Stimulated activated CD4-positive, alpha-beta T cell treated with anti-CD3 and anti-CD28 coated beads, Interleukin-2, amount 100 ng/mL, for 48 hours (primary cell): Measurements from ENCODE around the gene ANKS1A.

Experiments
- DNase-seq, 2 donors: peaks; one replicate each; pipeline ENCODE4 v3.0.0-alpha.2; 2020

ANKS1A gene

DNA sequence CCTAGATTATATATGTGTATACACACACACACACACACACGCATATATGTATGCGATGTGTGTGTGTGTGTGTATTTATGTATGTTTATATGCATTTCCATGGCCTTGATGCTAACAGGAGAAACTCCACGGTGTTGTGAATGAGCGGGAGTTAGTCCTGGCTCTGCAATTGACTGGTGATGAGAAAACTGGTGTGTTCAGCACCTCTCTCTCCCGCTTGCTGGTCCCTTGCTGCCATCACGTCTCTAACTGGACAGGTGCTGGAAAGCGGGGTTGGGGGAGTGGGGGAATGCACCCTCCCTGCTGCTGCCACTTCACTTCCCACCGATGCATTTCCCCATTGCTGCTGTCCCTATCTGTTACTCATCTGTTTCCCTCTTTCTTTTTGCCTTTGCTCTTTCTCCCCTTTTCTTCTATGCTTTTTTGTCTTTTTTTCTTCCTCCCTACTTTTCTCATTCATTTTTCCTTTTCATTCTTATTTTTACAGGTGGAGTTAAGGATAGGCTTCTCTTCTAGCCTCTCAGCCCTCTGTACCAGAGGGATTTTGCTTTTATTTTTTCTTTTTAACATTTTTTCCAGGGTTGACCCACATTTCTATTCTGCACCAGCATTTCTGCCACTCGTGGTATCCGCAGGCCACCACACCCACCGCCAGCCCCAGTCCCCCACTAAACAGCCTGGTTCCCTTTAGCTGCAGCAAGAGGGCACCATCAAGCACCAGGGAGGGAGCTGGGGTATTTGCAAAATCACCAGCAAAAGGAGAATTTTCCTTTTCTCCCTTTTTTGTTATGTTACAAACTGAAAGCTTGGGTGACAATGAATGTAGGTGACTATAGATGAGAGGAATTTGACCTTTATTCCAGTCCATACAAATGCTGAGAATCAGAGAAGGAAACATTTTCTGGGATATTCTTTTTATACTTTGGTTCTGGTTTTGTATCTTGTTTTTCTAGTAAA lies 136.5 kb downstream of the ANKS1A start:
- DNase-seq, result no peak

DNA sequence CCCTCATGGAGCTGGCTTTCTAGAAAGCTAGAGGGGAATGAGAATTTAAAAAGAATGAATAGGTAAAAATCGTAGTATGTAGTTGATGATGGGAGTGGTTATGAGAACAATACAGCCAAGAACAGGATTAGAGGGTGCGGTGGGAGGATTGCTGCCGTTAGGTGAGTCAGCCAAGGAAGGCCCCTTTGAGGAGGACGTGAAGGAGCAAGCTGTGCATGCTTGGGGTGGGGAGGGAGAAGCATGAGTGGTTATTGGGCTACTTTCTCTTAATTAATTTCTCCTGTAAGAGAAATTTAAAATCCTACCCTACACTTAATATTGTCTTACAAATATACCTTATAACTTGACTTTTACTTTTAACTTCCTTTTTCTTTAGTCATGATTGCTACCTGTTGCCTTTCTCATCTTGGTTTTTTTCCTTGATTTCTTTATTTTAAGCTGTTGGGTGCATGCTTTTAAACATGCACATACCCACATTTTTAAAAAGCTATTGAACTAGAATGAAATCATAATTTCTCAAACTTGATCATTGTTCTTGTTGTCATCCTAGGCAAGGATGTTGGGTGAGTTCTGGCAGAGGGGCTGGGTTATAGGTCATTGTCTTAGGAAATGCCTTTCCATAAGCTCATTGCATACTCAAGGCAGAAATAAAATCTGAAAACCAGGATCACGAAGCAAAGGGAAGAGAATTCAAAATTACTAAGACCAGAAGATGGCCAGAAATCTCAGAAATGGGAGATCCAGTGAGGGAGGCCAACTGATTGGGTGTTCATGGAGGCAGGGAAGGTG lies 137.6 kb downstream of the ANKS1A start:
- DNase-seq, result no peak

DNA sequence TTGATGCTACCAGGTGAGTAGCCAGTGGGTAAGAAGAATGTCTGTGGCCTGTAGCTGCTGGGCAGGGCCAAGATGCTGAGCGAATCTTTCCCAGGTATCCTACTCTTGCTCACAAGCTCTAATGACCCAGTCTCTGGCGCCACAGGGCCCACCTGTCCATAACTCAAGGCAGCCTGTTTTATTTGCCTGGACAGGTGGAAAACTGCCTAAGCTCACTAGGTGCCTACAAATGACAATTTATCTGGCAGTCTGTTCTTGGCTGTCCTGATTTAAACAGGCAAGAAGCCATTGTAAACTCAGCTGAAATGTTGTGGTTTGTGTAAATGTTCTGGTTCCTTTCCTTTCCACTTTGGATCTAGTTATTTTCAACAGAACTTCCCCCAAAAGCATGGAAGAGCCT lies 138.8 kb downstream of the ANKS1A start:
- DNase-seq, result no peak

DNA sequence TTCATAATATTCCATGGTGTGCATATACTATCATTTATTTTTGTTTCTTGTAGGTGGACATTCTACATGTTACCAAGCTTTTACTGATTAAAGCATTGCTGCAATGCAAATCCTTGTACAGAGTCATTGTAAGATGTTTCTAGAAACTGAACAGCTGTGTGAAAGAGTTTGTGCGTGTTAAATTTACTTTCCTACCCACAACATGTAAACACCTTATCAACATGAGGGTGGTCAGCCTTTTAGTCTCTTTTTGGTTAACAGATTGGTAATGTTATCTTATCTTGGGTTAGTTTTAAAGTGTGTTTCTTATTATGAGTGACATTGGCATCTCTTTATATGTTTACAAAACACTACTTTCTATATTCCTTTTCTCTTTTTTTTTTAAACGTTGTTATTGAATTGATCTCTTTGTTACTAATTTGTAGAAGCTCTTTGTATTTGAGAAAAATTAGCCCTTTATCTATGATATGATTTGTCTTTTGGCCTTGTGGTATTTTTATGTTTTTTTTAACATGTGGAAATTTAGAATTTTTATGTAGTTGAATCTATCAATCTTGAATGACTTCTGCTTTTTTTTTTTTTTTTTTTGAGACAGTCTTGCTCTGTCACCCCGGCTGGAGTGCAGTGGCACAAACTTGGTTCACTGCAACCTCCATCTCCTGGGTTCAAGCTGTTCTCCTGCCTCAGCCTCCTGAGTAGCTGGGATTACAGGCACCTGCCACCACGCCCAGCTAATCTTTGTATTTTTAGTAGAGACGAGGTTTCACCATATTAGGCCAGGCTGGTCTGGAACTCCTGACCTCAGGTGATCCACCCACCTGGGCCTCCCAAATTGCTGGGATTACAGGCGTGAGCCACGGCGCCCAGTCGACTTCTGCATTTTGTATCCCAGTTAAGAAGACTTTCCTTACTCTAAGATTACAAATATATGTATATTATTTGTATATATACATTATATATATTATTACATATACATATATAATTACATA lies 140.0 kb downstream of the ANKS1A start:
- no peak for DNase-seq

DNA sequence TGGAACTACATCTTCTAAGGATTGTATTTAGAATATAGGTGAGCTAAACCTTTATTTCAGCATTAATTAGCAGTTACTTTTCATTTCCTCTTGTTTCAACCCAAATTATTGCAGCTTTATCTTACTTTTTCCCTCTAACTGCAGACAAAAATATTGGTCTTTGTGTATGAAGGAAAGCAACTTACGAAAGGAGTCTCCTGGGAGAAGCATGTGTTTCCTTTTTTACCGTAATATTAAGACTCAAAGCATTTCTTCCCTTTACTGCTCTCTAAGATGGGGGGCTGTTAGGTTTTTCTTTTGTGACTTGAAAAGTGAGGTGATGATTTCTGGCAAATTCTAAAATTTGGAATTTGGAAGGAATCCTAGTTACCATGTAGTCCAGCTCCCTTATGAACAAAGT lies 141.0 kb downstream of the ANKS1A start:
- no peak for DNase-seq

DNA sequence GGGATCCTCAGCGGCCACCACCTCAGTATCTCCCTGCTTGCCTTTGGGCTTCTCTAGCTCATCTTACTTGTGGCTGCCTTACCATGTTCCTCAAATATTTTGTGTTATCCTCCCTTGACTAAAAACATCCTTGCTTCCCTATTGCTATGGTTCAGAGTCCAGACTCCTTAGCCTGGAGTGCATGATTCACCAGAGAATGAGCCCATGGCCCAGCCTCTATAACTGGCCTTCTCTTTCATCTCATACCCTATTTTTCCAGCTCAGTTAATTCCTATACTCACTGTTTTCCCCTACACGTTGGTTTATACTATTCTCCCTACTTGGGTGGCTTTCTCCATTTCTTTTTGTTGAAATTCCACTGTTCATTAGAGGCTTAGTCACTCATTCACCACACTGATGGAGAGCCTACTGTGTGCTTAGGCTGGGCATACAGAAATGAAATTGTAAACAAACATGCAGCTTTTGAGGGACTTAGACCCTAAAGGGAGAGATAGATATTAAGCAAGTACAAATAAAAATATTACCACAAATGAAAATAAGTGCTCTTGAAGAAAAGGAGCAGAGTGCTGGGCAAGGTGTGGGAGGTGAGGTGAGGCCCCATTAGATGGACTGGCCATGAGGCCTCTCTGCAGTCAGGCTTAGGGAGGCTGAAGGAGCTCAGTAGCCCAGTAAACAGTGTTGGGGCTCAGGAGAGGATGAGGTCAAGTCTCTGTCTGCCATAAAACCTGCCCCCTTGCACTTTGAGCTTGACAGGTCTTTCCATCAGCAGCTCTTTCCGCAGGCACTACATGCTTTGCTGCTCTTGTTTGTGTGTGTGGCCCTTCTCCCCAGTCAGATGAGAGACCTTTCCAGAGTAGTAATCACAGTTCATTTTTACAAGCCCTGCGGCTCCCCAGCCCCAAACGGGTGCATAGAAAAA lies 142.8 kb downstream of the ANKS1A start:
- DNase-seq, result no peak

DNA sequence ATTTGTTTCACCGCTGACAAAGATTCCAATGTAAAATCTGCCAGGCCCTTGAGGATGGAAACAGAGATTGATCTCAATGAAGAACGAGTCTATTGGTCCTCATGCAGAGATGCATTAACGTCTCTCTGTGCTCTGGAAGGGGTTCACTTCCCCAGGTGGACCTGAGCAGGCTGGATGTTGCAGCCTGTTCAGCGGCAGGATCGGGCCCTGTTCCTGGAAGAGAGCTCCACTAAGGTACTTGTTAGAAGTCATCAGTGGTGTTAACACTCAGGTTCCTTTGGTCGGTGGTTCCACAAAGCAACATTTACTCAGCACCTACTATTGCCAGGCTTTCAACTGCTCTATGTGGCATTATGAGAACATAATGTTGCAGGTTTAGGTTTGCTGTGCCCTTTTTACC lies 144.6 kb downstream of the ANKS1A start:
- DNase-seq, result no peak

DNA sequence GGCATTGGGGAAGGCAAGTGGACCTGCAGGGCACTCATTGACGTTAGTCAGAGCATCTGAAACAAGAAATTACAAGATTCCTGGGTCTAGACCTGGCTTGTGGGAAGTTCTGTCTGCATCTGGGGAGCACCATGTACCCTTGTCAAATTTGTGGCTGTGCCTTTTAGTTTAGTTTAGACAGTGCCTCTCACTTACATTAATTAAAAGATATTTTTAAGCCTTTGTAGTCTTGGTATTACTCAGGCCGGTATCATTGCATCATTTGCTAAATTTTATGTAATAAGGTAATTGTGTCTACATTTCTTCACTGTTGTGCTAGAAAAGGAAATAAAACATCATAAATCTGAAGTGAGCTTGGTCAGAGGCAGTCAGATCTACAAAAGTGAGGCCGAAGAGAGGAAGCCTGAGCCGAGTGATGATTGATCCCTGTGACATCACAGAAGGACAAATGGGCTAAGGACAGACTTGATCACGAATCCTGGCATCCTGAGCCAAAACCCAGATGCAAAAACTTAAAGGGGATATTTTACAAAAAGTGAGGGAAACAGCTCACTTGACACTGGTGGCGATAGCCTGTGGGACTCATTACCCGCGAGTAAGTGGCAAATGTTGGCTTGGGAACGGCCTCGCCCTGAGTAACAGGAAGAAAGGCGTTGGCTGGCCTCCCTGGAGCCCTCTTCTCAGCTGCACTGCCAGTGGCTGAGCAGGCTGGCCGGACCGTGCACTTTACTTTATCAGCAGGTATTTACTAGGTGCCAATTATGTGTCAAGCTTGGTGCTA lies 145.5 kb downstream of the ANKS1A start:
- no peak for DNase-seq

DNA sequence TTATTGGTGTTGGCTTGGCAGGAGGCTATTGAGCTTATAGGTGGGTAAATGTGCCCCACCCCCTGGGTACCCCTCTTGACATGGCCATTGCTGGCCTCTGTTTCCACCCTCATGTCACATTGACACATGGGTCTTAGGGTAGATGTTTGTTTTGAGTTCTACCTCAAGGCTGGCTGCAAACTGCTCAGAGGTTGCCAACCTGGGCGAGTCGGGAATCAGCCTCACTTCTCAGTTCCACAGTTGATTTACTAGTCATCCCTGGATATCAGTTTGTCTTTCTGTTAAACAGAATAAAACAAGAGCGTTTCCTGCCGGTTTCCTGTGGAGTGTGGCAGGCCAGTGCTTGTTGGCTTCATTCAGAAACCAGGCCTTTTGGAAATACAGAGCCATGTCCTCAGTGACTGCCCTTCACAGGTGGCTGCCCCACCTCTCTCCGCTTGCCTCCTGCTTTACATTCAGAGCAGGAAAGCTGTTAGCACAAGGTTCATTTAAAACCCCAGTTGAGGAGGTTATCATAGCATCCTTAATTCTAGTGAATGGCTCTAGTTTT lies 146.5 kb downstream of the ANKS1A start:
- no peak for DNase-seq

DNA sequence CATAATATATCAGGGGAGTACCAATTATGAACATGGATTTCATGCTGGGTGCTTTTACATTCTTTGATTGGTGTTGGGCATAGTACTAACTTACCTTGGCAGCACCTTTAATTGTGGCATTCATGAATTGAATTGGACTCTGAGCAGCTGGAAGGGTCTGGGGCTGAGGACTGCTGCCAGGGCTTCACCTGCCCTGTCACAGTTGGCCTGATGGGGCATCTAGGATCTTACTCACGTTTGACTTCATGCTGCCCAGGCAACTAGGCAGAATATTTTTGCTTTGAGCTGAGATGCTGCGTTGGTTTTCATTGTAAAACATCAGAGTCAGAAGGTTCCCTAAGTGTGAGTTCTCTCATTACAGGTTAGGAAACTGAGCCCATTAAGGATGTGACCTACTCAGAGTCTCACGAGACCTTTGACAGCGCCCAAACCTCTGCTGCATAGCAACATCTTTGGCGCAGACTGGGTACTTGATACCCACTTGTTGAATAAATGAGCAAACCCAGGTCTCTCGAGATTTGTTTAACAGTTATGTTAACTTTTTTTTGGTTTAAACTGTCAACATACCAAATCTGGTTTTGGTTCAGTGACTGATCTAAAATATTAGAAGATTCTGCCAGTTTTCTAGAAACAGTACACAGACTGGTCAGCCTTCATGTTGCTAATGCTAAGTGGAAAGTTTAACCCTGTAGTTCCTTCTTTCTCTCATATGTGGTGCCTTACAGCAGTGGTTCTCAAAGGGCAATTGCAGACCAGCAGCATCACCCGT lies 147.2 kb downstream of the ANKS1A start:
- no peak for DNase-seq

DNA sequence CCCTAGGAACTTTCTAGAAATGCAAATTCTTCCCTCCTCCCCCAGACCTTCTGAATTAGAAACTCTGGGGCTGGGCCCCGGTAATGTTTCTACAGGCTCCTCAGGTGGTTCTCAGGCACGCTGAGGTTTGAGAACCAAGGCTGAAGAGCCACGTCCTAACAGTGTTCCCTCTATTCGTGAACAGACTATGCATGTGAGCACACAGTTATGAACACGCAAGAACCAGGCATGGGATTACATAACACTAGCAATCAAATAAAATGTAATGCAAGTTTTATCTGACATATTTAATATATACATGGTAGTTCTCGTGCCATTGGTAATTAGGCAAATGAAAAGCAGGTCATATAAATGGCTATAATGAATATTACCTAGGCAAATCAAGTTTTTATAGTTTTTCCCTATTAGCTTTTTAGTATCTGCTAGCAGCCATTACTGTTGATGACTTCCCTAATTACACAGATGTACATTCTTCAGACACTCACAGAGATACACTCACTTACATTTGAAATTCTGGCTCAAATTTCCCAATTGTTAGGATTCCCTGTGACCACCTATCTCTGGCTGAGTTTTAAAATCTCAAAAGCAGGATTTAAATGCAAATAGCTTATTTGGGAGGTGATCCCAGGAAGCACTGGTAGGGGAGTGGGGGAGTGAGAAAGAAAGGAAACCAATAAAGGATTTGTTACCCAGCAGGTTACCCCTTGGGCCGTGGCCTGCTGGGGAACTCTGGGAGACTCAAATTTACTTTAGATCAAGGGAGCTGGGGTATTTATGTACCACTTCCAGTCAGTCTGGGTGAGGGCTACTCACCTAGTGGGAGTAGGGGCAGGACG lies 148.0 kb downstream of the ANKS1A start:
- no peak for DNase-seq

DNA sequence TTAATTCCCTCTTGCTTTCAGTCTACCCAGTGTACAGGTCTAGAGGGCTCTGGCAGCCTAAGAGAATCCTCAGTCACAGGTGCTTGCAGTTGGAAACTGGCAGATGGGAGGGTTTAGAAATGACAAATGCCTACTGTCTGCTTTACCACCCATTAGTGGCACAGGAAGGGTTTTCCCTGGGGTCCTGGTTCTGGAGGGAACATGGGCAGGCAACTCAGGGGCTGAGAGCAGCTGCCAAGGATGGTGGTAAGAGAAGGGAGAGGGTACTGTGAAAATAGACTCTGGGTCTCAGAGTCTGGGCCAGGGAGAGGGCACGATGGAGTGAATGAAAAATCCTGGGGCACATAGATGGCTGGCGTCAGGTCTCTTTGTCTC lies 148.6 kb downstream of the ANKS1A start:
- no peak for DNase-seq

DNA sequence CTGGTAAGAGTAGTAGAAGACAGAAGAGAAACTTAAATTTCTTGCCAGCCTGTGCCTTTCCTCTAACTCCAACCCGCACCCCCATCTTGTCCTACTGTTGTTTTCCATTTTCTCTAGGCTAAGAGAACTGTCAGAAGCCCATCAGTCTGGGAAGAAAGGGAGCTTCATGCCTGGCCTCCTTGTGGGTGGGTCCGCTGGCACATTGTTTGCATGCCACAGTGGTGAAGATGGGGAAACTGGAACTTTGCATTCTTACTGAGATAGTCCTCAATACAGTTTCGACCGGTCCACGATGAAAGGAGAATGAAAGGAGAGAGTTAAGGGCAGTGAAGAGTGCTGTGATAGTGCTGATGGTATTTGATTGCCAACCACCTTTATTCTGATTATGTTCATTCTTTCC lies 149.0 kb downstream of the ANKS1A start:
- DNase-seq, result no peak

DNA sequence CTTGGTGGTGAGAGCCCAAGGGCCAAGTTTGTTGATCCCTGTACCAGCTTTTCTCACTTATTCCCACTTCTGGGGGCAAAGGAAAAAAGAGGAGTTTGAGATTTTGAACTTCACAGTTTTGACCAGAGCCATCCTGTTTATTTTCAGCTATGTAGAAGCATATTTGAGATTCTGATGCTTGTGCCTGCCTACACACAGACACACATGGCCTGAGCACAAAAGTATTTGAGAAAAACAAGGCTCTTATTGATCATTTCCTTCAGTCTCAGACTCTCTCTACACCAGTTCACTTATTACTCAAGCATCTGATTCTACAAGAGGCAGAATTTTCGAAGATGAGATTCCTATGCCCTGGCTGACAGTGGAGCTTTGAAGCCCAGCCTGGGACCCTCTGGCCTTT lies 151.3 kb downstream of the ANKS1A start:
- DNase-seq, result no peak

DNA sequence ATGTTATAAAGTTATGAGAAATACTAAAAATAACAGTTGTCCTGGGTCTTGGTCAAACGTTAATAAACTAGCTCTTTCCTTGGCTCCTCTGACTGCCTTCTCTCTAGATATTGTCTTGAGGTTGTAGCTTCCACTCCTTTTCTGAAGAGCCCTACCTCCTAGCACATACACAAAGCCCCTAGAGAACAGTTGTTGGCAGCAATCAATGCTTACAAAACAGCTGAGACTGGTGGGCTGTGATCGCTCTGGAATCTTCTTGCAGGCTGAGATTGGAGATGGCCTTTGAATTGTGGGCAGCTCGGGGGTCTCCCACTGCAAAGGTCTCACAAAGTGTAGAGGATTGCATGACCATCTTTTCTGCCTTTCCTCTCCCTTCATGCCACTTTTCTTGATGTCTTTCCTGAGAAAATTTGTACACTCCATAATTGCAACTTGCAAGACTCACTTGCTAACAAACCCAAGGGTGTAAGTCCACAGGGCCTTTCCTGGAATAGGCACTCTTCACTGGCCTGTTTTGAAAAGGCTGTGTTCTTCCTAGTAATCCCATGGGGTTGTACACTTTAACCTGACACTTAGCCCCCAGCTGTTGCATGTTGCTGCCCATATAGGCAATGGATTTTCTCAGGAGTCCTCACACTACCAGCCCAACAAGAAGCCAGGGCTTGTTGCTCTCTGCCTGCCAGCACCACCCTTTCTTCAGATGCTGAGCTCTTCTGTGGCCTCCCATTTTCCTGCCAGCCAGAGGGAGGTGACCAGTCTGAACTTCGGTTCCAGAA lies 152.2 kb downstream of the ANKS1A start:
- no peak for DNase-seq

DNA sequence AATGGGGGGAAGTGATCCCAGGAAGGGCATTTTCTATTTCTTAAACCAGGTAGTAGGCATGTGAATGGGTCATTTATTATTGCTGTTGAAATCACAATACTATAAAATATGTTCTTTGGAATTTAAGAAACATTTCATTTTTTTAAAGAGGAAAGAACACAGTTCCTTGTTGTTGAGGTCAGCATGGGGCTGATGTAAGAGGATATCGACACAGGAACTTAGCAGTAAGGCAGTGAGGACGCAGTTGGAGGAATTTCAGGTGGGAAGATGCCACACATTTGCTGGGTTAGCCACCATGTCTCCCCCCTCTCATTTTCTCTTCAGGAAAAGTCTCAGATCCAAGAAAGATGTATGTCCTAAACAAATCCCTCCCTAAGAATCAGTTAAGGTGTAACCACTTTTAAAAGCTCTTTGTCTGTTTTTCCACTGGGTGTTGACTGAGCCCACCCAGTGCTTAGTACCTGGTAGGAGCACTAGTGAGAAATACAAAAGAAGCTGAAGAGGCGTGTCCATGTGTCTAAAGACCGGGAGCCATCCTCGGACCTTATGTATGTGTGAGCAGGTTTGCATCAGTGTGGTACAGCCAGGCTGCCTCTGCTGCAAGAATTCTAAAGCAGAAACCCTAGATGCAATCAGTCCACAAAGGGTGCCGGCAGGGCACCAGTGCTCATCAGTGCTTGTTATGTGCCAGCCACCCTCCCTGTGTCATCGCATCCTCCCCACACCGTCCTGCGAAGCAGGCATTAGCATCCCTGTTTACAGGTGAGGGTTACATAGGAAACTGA lies 153.2 kb downstream of the ANKS1A start:
- DNase-seq, result no peak
